OCI-LY7 (cell line): ENCODE measurements around the gene SIRPG.

Experiments
- CTCF ChIP-seq: fragments of 200-600 bp; sonication (generic); conservative IDR thresholded peaks from 2 replicates; pipeline ENCODE4 v1.5.1; 2014; ENCODE audit warnings: mild to moderate bottlenecking, antibody characterized with exemption, low read length, moderate library complexity, mixed read lengths
- EZH2phosphoT487 ChIP-seq: fragments of 200-600 bp; sonication (generic); IDR thresholded peaks from 2 replicates; pipeline ENCODE4 v1.6.1; 2018; ENCODE audit warnings: low read depth, borderline replicate concordance, mild to moderate bottlenecking, mixed run types, antibody characterized with exemption, low read length, moderate library complexity, mixed read lengths

GRCh38 chr20:1619861-1620444 is 37.6 kb downstream of the SIRPG start, which contains the start of gene SIRPB1:
- TF ChIP-seq CTCF (no peak), EZH2phosphoT487 (no peak)
